T-helper 9 cell (primary cell): ENCODE measurements around the gene MARS1.
"Not testable (repeated sequence)": the region's sequence is repeated elsewhere in the genome, so short reads cannot be mapped to it uniquely, and the experiment has no call there.

Source experiments
- DNase-seq: peaks from one replicate; pipeline ENCODE4 v3.0.0-alpha.2; 2020
- total RNA-seq, 2 donors: gene quantifications; one replicate each; lab custom pipeline; 2026; lab: John Stamatoyannopoulos, UW

MARS1 gene
- total RNA-seq: 126 to 421 reads per million in 2 donors

GRCh38 chr12:57487597-57488401 lies at the start of gene MARS1:
MARS1 (plus strand) TSS chr12:57488068; CDS start chr12:57488091, 23 bp downstream.
- DNase-seq: peak; percentile 85

GRCh38 chr12:57438400-57438799 lies 49.5 kb upstream of the MARS1 start:
- DNase-seq: no peak

GRCh38 chr12:57439762-57440266 lies 48.1 kb upstream of the MARS1 start:
- no peak for DNase-seq

GRCh38 chr12:57441393-57441792 lies 46.5 kb upstream of the MARS1 start:
- DNase-seq: not testable (repeated sequence)

- no peak for DNase-seq
Observed at GRCh38 chr12:57441846-57442427, 45.9 kb upstream of the MARS1 start.

- DNase-seq: not testable (repeated sequence)
Observed at GRCh38 chr12:57444337-57444736, 43.5 kb upstream of the MARS1 start.

GRCh38 chr12:57444744-57445143 lies 43.1 kb upstream of the MARS1 start:
- DNase-seq: no peak

- no peak for DNase-seq
Observed at GRCh38 chr12:57446292-57446960, 41.4 kb upstream of the MARS1 start.

GRCh38 chr12:57448669-57449068 lies 39.2 kb upstream of the MARS1 start:
- no peak for DNase-seq

- no peak for DNase-seq
Observed at GRCh38 chr12:57449375-57449774, 38.5 kb upstream of the MARS1 start.

- DNase-seq: no peak
Observed at GRCh38 chr12:57450057-57450456, 37.8 kb upstream of the MARS1 start.

GRCh38 chr12:57451233-57451778 lies 36.6 kb upstream of the MARS1 start:
- no peak for DNase-seq

- no peak for DNase-seq
Observed at GRCh38 chr12:57452181-57452936, 35.5 kb upstream of the MARS1 start.

GRCh38 chr12:57452937-57453509 lies 34.8 kb upstream of the MARS1 start:
- no peak for DNase-seq

GRCh38 chr12:57454213-57454565 lies 33.7 kb upstream of the MARS1 start:
- no peak for DNase-seq

- DNase-seq: no peak
Observed at GRCh38 chr12:57454566-57455373, 33.1 kb upstream of the MARS1 start, which contains the start of gene INHBE. INHBE (plus strand) TSS chr12:57455307; CDS start chr12:57455537, 230 bp downstream.

- no peak for DNase-seq
Observed at GRCh38 chr12:57455374-57456144, 32.3 kb upstream of the MARS1 start.

GRCh38 chr12:57456145-57456700 lies 31.6 kb upstream of the MARS1 start:
- no peak for DNase-seq

GRCh38 chr12:57456737-57457490 lies 31.0 kb upstream of the MARS1 start:
- no peak for DNase-seq
